HG03520 (cell line): ENCODE measurements around the gene CDHR3.
"Not testable (repeated sequence)": the region's sequence is repeated elsewhere in the genome, so short reads cannot be mapped to it uniquely, and the experiment has no call there.

Source experiments
- ATAC-seq: cut with Tn5 transposase; IDR thresholded peaks from one replicate; pipeline ENCODE4 v1.9.1; 2021; ENCODE audit warnings: mild to moderate bottlenecking, moderate library complexity; ENCODE audit not compliant: unreplicated experiment

CDHR3 gene

DNA sequence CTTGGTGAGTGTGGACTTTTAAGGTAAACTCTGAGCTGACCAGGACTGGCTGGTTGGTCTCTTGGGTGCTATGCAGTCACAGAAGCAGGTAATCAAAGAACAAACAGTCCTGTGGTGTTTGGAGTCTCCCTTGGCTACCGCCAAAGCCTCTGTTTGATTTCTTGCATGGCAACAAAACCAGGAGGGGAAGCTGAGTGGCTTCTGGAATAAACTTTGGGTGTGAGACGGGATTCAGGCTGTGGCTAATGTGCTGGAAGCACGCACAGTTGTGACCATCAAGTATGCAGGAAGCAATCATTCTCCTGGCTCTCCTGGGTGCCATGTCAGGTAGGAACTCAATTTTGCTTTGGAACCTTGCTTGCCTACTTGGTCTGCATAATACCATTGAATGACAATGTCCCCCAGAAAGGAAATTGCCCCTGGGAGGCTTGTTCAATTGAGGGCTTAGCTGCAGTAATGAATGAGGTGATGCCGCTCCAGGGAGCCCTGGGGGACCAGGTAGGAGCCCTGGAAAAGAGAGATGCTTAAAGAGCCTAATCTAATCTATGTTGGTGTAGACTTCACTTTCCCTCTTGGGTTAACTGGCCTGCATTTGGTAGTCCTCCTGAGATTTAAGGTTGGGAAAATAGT, at the start of gene CDHR3:
CDHR3 (plus strand) TSS at position 227 of the 630 bp plus-strand sequence; CDS start at position 282, 55 bp downstream.
- no peak for ATAC-seq

DNA sequence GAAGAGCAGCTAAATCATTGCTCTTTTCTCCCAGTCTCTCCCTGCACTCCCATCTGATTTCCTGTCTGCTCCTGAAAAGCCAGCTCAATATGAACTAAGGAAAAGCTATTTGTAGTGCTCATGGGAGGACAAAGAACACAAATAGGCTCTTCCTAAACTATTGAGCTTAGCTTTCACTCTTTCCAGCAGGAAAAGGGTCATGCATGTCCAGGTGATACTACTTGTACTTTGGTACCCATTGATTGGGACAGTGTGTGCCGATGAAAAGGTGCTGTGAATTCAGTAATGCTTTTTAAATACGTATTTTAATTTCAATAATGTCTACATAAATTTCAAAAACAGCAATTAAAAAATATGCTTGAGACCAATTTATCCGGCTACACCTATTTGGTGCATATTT, 49.1 kb upstream of the CDHR3 start:
- ATAC-seq, result no peak

DNA sequence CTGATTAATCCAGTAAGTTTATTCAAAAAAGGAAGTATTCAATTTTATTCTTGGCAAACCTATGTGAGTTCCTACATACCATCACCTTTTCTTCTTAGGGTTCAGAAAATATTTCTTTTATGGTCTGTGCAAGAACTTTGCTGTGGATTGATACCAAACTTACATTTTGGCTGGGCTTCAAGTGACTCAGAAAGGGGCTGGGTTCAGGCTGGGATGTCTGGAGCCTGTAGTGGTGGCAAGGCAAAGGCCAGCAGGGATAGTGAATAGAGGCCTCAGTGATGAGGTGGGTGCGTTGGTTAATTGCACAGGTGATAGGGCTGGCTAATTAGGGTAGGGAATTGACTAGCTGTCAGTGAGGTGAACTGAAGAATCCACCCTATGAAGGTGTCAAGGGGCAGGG, 46.5 kb upstream of the CDHR3 start:
- ATAC-seq, result no peak

DNA sequence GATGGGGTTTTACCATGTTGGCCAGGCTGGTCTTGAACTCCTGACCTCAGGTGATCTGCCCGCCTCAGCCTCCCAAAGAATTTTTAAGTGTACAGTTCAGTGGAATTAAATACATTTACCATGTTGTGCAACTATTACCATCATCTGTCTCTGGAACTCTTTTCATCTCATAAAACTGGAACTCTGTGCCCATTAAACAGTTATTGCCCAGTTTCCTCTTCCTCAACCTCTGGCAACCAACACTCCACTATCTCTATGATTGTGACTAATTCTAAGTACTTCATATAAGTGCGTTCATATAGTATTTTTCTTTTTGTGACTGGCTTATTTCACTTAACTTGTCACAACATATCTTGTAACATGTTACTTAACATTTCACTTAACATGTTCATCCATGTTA, 45.4 kb upstream of the CDHR3 start:
- no peak for ATAC-seq

- ATAC-seq, result no peak
Observed at GRCh38 chr7:105920766-105921165, 42.3 kb upstream of the CDHR3 start.

GRCh38 chr7:105924945-105925344, 38.1 kb upstream of the CDHR3 start:
- ATAC-seq, result no peak

- no peak for ATAC-seq
Observed at GRCh38 chr7:105926131-105926530, 36.9 kb upstream of the CDHR3 start.

DNA sequence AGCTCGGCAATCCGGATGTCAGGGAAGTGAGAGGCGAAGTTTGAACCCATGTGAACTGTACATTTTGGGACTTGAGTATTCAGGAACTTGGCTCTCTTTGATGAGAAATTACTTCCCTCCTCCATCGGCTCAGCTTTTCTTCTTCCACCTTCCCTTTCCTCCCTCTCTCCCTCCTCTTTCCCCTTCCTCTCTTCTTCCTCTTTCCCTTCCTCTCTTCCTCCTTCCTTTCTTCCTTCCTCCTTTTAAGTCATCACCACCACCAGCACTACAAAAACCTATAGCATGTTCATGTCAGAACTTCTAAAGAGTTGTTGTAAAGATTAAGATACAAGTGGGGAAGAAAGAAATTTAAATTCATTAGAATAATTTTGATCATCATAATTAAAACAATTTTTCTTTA, 31.9 kb upstream of the CDHR3 start:
- no peak for ATAC-seq

- no peak for ATAC-seq
Observed at GRCh38 chr7:105932835-105933477, 30.1 kb upstream of the CDHR3 start.

DNA sequence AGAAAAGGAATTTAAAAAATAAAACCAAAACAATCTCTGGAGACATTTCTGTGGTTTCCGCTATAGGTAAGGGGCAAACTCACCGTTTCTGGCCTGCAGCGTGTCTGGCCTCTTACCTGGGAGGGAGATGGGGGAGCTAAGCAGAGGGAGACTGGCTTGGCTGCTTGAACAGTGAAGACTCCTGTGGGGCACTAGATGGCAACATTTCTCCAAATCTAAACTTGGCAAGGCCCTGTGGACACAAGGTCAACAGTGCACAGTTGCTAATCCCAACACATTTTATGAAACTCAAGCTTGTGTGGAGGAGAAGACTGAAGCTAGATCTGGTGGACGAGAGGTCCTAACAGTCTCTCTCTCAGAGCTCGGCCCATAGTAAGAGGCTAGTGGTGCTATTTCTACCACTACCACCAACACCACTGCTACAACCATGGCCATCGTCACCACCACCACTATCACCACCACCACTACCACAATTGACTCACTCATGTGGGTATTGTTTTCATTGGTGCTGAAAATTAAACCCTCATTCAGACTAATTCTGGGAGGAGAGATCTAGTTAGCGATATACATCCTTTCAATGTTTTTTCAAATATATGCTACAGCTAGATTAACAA, 28.4 kb upstream of the CDHR3 start:
- ATAC-seq, result no peak

GRCh38 chr7:105935250-105935649, 27.8 kb upstream of the CDHR3 start:
- no peak for ATAC-seq

- no peak for ATAC-seq
Observed at GRCh38 chr7:105937411-105937810, 25.7 kb upstream of the CDHR3 start.

- no peak for ATAC-seq
Observed at GRCh38 chr7:105940109-105940508, 23.0 kb upstream of the CDHR3 start.

DNA sequence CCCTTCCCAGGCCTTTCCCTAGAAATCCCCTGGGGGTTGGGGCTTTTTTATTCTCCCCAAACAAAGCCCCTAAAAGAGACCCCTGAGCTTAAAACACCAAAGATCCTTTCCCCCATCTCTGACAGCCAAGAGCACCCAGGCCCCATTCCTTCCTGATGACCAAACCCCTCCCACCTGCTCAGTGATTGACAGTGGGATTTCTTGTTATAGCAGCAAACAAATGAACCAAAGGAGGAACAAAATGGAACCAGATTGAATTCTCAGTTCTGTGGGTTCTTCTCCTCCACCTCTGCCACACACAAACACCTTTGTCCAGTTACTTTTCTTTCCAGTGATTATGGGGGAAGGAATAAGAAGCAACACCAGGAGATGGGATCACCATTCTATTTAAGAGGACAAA, 21.5 kb upstream of the CDHR3 start:
- ATAC-seq, result no peak

DNA sequence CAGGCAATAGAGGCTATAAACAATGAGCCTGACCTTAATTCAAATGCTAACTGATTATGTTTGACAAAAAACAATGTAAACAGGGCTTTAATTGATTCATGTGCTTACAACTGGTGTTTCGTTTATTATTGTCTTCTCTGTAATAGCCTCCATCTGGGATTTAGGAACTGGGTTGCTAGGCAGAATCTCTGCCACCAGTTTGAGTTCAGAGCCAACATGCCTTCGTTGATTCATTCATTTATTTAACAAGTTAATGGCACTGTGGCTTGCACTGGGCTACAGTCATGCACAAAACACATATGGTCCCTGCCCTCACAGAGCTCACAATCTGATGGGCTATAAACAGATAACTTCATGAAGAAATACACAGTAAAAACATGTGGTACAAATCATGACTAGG, 19.6 kb upstream of the CDHR3 start:
- no peak for ATAC-seq

DNA sequence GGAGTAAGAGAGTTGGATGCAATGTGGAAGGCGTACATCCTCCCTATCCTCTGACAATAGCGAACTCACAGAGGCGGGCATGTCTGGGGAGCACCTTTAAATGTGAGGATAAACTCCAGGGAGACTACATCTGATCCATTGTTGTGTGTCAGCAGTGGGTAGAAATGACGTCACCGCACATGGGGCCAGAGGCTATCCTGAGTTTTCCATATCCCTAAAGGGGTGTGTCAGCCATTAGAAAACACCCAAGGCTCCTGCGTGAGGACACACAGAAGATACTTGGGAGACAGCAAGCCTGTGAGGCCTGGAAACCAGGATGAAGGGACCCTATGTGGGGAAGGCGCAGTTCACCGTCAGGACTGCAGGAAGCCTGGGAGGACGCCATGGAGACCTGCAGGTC, 17.2 kb upstream of the CDHR3 start:
- no peak for ATAC-seq

GRCh38 chr7:105951597-105951996, 11.5 kb upstream of the CDHR3 start:
- no peak for ATAC-seq

DNA sequence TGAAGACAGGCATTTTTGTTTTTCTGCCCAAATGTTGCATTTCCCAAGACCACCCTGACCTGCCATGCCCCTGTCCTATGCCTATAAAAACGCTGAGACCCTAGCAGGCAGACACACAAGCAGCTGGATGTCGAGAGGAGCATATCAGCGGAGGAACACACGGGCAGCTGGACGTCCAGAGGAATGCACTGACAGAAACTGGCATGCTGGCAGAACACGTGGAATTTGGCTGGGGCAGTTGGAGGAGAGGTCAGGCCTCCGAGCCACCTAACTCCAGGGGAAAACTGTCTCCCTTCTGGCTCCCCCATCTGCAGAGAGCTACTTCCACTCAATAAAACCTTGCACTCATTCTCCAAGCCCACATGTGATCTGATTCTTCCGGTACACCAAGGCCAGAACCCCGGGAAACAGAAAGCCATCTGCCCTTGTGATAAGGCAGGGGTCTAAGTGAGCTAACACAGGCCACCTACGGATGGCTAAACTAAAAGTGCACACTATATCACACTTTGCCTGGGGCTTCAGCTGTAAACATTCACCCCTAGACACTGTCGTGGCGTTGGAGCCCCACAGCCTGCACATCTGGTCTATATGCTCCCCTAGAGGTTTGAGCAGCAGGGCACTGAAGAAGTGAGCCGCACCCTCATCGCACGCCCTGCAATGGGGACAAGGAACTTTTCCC, 10.0 kb upstream of the CDHR3 start:
- ATAC-seq, result no peak

GRCh38 chr7:105954711-105955110, 8.4 kb upstream of the CDHR3 start:
- no peak for ATAC-seq

DNA sequence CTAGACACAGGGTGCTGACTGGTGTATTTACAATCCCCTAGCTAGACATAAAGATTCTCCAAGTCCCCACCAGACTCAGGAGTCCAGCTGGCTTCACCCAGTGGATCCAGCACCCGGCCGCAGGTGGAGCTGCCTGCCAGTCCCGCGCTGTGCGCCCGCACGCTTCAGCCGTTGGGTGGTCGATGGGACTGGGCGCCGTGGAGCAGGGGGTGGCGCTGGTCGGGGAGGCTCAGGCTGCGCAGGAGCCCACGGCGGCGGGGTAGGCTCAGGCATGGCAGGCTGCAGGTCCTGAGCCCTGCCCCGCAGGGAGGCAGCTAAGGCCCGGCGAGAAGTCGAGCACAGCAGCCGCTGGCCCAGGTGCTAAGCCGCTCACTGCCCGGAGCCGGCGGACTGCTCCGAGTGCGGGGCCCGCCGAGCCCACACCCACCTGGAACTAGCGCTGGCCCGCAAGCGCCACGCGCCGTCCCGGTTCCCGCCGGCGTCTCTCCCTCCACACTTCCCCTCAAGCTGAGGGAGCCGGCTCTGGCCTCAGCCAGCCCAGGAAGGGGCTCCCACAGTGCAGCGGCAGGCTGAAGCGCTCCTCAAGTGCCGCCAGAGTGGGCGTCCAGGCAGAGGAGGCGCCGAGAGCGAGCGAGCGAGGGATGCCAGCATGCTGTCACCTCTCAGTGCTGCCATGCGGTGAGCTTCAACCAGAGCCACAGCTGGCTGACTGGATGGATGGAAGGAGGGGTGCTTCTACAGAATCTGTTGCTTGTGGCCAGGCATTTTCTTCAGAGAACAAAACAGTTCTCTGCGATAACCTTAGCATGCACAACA, 7.2 kb upstream of the CDHR3 start:
- ATAC-seq, result not testable (repeated sequence)

GRCh38 chr7:105958012-105958411, 5.1 kb upstream of the CDHR3 start:
- no peak for ATAC-seq
